GM12878 (cell line): Measurements from ENCODE around the gene WNT5A. TPM values are rescaled to one million over a fixed set of nuclear protein-coding genes. Genes with fewer than 3 reads are reported as not detected.

Experiments used
- ATAC-seq: fragments of 200-7000 bp; cut with Tn5 transposase; 3 replicates; pipeline ENCODE4 v1.9.1; 2020; ENCODE audit warnings: mild to moderate bottlenecking, moderate library complexity
- BruUV-seq: library from RNA; stranded (reverse); fragments of 400-500 nt; replicated peaks from 2 replicates; lab custom pipeline; 2021; lab: Mats Ljungman, UMichigan
- CTCF ChIA-PET: fragments of 300-600 bp; sonication (Branson Sonifier 250); formaldehyde crosslinking; extraction: SDS; loops from one replicate; lab custom pipeline; 2021; ENCODE audit warnings: inconsistent platforms; lab: Yijun Ruan, JAX
- POLR2A ChIA-PET: fragments of 350-600 bp; formaldehyde crosslinking; extraction: SDS; loops from one replicate; lab custom pipeline; 2021; ENCODE audit warnings: inconsistent platforms; lab: Charles Lee
- RAD21 ChIA-PET: fragments of 300-600 bp; sonication (Branson Sonifier 250); formaldehyde crosslinking; loops from one replicate; lab custom pipeline; 2023; ENCODE audit warnings: antibody characterized with exemption; ENCODE audit not compliant: unreplicated experiment; lab: Charles Lee
- SMC1A ChIA-PET: fragments of 300-600 bp; sonication (Branson Sonifier 250); formaldehyde crosslinking; loops from one replicate; lab custom pipeline; 2023; ENCODE audit not compliant: unreplicated experiment, uncharacterized antibody; lab: Charles Lee
- DNase-seq: peaks from one replicate; pipeline ENCODE4 v3.0.0-alpha.2; 2011; ENCODE audit warnings: low read depth, low spot score
- FAIRE-seq: peaks from 3 replicates; lab custom pipeline; 2011; peaks lifted over from hg19 to GRCh38; lab: Jason Lieb, UNC
- H2AFZ ChIP-seq: 2 replicates; pipeline ENCODE4 v1.6.0; 2011; ENCODE audit warnings: low read depth, low read length, control low read depth; ENCODE audit not compliant: control insufficient read depth
- H3K27ac ChIP-seq: 2 replicates; pipeline ENCODE4 v1.5.1; 2011; ENCODE audit warnings: control low read depth; ENCODE audit not compliant: control insufficient read depth, insufficient read depth
- H3K27me3 ChIP-seq, 2 experiments: replicated peaks in 1 of 2; 2 replicates each; pipeline versions ENCODE4 v1.6.0 to v1.6.1; 2011; ENCODE audit warnings: low read length in 1 of 2; ENCODE audit not compliant: control insufficient read depth in 2 of 2, insufficient read depth in 2 of 2
- H3K36me3 ChIP-seq, 2 experiments: 2 replicates each; pipeline ENCODE4 v1.5.1; 2011; ENCODE audit warnings: low read length in 1 of 2; ENCODE audit not compliant: control insufficient read depth in 2 of 2, insufficient read depth in 2 of 2
- H3K4me1 ChIP-seq: 2 replicates; pipeline ENCODE4 v1.6.1; 2011; ENCODE audit warnings: mild to moderate bottlenecking, low read length, moderate library complexity, mixed read lengths; ENCODE audit not compliant: control insufficient read depth, insufficient read depth
- H3K4me2 ChIP-seq: 2 replicates; pipeline ENCODE4 v1.6.0; 2011; ENCODE audit warnings: control low read depth; ENCODE audit not compliant: control insufficient read depth, insufficient read depth
- H3K4me3 ChIP-seq: fragments of 200-600 bp; sonication (generic); 2 replicates; pipeline ENCODE4 v1.5.1; 2016
- H3K79me2 ChIP-seq: 2 replicates; pipeline ENCODE4 v1.6.0; 2011; ENCODE audit warnings: low read length; ENCODE audit not compliant: control insufficient read depth, insufficient read depth
- H3K9ac ChIP-seq: 2 replicates; pipeline ENCODE4 v1.8.0; 2011; ENCODE audit warnings: low read length, control low read depth, mixed read lengths; ENCODE audit not compliant: control insufficient read depth, insufficient read depth
- H3K9me3 ChIP-seq: replicated peaks from 3 replicates; pipeline ENCODE4 v1.5.1; 2011; ENCODE audit warnings: mild to moderate bottlenecking, low read length; ENCODE audit not compliant: control insufficient read depth, insufficient read depth
- H4K20me1 ChIP-seq: 2 replicates; pipeline ENCODE4 v1.6.0; 2011; ENCODE audit not compliant: control insufficient read depth, insufficient read depth
- ASH2L ChIP-seq: fragments of 300-600, 200-600 bp; sonication (generic); IDR thresholded peaks from 2 replicates; pipeline ENCODE4 v1.6.1; 2017; ENCODE audit warnings: low read depth, mild to moderate bottlenecking, borderline replicate concordance
- CEBPZ ChIP-seq: fragments of 150-350 bp; IDR thresholded peaks from 2 replicates; pipeline ENCODE4 v1.6.1; 2016; ENCODE audit warnings: low read depth, low read length
- CREB1 ChIP-seq: IDR thresholded peaks from 2 replicates; pipeline ENCODE4 v1.6.1; 2012; ENCODE audit warnings: low read depth, mild to moderate bottlenecking, inconsistent platforms
- KAT2A ChIP-seq: conservative IDR thresholded peaks from 2 replicates; pipeline ENCODE4 v1.6.1; 2011; ENCODE audit warnings: low read depth, low read length; ENCODE audit not compliant: control insufficient read depth
- NFIC ChIP-seq: IDR thresholded peaks from 2 replicates; pipeline ENCODE4 v1.6.1; 2012; ENCODE audit warnings: low read depth, mild to moderate bottlenecking, inconsistent platforms, low read length, moderate library complexity
- NR2C2 ChIP-seq: IDR thresholded peaks from 2 replicates; pipeline ENCODE4 v1.6.1; 2011; ENCODE audit warnings: borderline replicate concordance, low read depth; ENCODE audit not compliant: control insufficient read depth, insufficient read length
- RAD21 ChIP-seq: IDR thresholded peaks from 2 replicates; pipeline ENCODE4 v1.6.1; 2011; ENCODE audit warnings: mild to moderate bottlenecking, low read depth, low read length, moderate library complexity; ENCODE audit not compliant: insufficient read depth
- TCF12 ChIP-seq: IDR thresholded peaks from 2 replicates; pipeline ENCODE4 v1.6.1; 2011; ENCODE audit warnings: low read depth, mild to moderate bottlenecking, low read length
- ZBTB11 ChIP-seq: fragments of 450-650 bp; formaldehyde crosslinking; IDR thresholded peaks from 2 replicates; pipeline ENCODE4 v1.5.0; 2022; ENCODE audit warnings: mild to moderate bottlenecking, missing genetic modification characterization
- WGBS: methylation state at CpG from one replicate; pipeline ENCODE4 v1.1.6; 2016; ENCODE audit warnings: low lambda C conversion rate; ENCODE audit not compliant: insufficient replicate concordance, insufficient coverage; ENCODE audit errors: missing lambda C conversion rate; 5-methylcytosine and 5-hydroxymethylcytosine counted together
- in situ Hi-C: fragments of 300-500 bp; cut with MboI; formaldehyde crosslinking; loops from 9 replicates; pipeline ENCODE4 v1.14.3; 2018; ENCODE audit warnings: mixed read lengths
- intact Hi-C: fragments of 100-400 bp; cut with micrococcal nuclease; formaldehyde crosslinking; loops from one replicate; pipeline ENCODE4 v1.14.2; 2022; ENCODE audit not compliant: unreplicated experiment
- polyA plus RNA-seq, 11 experiments: library from polyadenylated mRNA; depleted of rRNA in 4 of 11; unstranded in 6 of 11; stranded (reverse) in 5 of 11; fragments of >200 nt; fragmentation: Nextera tagmentation in 4 of 11; fragmentation: Illumina TruSeq in 1 of 11; extraction: Ambion mirVana in 4 of 11; extraction: Trizol in 1 of 11; gene quantifications; 1 replicate in 1 of 11; 2 replicates in 10 of 11; pipeline versions ENCODE4 v1.2.1 to v1.2.3, GENCODE V29; 2011 to 2016; ENCODE audit warnings: inconsistent platforms in 2 of 11, missing spikeins in 2 of 11, low read depth in 1 of 11
- total RNA-seq, 4 experiments: library from RNA; depleted of rRNA in 3 of 4; stranded (reverse); fragments of >200 nt in 3 of 4; fragmentation: Illumina TruSeq in 1 of 4; extraction: Trizol in 1 of 4; gene quantifications; 2 replicates each; pipeline versions ENCODE4 v1.2.1 to v1.2.3, GENCODE V29; 2013 to 2021
- TF ChIP-seq, protein P1 (sequence below): fragments of 450-650 bp; IDR thresholded peaks from 2 replicates; pipeline ENCODE4 v1.6.1; 2018; ENCODE audit warnings: mild to moderate bottlenecking, low read depth, moderate library complexity; ENCODE audit not compliant: partially characterized antibody

The WNT5A gene
- total and polyA plus RNA-seq, 10 of the 15 experiments (the other 5 are each of a cell fraction or from before 2014, with no cell fraction given): 0.06 to 2.8 (median 0.39) TPM

- TF ChIP-seq CEBPZ (no peak), ASH2L (no peak), NFIC (no peak), KAT2A (no peak)
Measured at GRCh38 chr3:55511895-55512570, 24.9 kb upstream of the WNT5A start (continued).

DNA sequence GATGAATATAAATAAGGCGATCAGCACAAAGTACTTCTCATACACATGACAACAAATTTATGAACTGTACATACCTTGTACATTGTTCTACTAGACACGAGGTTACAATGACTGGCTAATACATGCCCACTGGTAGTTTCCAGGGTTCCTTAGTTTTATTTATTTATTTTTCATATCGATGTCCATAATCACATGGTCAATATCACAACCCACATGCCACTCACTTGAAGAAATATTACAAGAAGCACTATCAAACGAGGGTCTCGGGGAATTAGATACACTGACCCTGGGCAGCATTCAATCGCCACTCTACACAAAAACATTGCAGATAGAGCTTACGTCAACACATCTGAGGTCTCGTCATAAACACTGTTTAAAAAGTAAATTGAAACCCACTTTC lies 21.2 kb upstream of the WNT5A start:
- Histone ChIP-seq H3K9ac (no peak overlapping the region), H3K4me1 (no peaks in the 10 kb centered on the region), H2AFZ (no peak overlapping the region), H3K36me3 (no peaks in the 10 kb centered on the region), H3K4me3 (no peak overlapping the region), H4K20me1 (no peaks in the 10 kb centered on the region), H3K9me3 (no peaks in the 10 kb centered on the region), H3K27ac (no peak overlapping the region), H3K4me2 (no peak overlapping the region), H3K79me2 (no peaks in the 10 kb centered on the region), H3K27me3 (peaks cover 0 to 2% of the 10 kb centered on the region in 2 experiments; a peak in 1 of 4 replicates)
- no peak for ATAC-seq
- 40% methylated on average over 8 of the region's 8 CpGs for WGBS
- intact Hi-C loops: loop anchor here (5.0 kb wide), 1 partner anchor 214 kb away; no protein-coding TSS in a partner anchor
- ChIA-PET RAD21 (no interaction called here), SMC1A (interaction anchor here (1.1 to 1.9 kb wide), 2 partner anchors 12 to 213 kb away, joined by 3 to 7 read pairs; no protein-coding TSS in a partner anchor), POLR2A (interaction anchor here (1.7 kb wide), 1 partner anchor 100 kb away, joined by 3 read pairs; no protein-coding TSS in a partner anchor), CTCF (interaction anchor here (1.2 kb wide), 1 partner anchor 213 kb away, joined by 3 read pairs; no protein-coding TSS in a partner anchor)
- no peak for FAIRE-seq
- no TSS peak for BruUV-seq
- DNase-seq: no peak
- in situ Hi-C loops: no loop called here
- no peak for TF ChIP-seq RAD21
- TF ChIP-seq, protein P1, sequence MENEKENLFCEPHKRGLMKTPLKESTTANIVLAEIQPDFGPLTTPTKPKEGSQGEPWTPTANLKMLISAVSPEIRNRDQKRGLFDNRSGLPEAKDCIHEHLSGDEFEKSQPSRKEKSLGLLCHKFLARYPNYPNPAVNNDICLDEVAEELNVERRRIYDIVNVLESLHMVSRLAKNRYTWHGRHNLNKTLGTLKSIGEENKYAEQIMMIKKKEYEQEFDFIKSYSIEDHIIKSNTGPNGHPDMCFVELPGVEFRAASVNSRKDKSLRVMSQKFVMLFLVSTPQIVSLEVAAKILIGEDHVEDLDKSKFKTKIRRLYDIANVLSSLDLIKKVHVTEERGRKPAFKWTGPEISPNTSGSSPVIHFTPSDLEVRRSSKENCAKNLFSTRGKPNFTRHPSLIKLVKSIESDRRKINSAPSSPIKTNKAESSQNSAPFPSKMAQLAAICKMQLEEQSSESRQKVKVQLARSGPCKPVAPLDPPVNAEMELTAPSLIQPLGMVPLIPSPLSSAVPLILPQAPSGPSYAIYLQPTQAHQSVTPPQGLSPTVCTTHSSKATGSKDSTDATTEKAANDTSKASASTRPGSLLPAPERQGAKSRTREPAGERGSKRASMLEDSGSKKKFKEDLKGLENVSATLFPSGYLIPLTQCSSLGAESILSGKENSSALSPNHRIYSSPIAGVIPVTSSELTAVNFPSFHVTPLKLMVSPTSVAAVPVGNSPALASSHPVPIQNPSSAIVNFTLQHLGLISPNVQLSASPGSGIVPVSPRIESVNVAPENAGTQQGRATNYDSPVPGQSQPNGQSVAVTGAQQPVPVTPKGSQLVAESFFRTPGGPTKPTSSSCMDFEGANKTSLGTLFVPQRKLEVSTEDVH: no peak
- TF ChIP-seq TCF12: no peak
- no peak for TF ChIP-seq CREB1
- no peak for TF ChIP-seq NR2C2
- TF ChIP-seq ZBTB11: no peak
